GM12874 (cell line): ENCODE measurements around the gene GOT1.

Experiments used
- TF ChIP-seq, protein P1 (sequence below): IDR thresholded peaks from 2 replicates; pipeline ENCODE4 v1.5.1; 2011; ENCODE audit warnings: low read depth, mild to moderate bottlenecking, control low read depth, low read length, moderate library complexity; ENCODE audit not compliant: insufficient read depth

The GOT1 gene

DNA sequence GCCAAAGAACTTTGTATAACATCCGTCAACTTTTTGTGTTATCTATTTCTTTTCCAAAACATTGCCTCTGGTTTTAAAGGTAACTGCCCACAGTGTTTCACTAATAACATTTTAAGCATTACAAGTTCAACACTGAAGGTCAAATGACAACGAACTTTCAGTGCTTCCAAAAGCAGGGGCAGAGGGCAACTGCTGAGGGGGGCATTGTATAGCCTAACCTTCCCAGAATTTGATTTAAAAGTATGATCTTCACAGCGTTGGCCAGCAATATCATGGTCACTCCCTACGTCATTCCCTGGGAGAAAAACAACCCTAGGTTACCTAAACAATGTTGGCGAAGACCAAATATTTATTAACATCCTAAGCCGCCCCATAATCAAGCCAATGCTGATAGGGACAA lies 2.5 kb upstream of the GOT1 start:
- TF ChIP-seq, protein P1, sequence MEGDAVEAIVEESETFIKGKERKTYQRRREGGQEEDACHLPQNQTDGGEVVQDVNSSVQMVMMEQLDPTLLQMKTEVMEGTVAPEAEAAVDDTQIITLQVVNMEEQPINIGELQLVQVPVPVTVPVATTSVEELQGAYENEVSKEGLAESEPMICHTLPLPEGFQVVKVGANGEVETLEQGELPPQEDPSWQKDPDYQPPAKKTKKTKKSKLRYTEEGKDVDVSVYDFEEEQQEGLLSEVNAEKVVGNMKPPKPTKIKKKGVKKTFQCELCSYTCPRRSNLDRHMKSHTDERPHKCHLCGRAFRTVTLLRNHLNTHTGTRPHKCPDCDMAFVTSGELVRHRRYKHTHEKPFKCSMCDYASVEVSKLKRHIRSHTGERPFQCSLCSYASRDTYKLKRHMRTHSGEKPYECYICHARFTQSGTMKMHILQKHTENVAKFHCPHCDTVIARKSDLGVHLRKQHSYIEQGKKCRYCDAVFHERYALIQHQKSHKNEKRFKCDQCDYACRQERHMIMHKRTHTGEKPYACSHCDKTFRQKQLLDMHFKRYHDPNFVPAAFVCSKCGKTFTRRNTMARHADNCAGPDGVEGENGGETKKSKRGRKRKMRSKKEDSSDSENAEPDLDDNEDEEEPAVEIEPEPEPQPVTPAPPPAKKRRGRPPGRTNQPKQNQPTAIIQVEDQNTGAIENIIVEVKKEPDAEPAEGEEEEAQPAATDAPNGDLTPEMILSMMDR = no peak

DNA sequence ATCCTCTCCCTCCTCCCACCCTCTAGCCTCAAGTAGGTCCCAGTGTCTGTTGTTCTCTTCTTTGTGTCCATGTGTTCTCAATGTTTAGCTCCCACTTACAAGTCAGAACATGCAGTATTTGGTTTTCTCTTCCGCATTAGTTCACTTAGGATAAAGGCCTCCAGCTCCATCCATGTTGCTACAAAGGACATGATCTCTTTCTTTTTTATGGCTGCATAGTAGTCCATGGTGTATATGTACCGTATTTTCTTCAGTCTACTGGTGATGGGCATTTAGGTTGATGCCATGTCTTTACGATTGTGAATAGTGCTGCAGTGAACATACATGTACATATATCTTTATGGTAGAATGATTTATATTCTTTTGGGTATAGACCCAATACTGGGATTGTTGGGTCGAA lies 1.6 kb upstream of the GOT1 start:
- TF ChIP-seq, protein P1 = no peak

DNA sequence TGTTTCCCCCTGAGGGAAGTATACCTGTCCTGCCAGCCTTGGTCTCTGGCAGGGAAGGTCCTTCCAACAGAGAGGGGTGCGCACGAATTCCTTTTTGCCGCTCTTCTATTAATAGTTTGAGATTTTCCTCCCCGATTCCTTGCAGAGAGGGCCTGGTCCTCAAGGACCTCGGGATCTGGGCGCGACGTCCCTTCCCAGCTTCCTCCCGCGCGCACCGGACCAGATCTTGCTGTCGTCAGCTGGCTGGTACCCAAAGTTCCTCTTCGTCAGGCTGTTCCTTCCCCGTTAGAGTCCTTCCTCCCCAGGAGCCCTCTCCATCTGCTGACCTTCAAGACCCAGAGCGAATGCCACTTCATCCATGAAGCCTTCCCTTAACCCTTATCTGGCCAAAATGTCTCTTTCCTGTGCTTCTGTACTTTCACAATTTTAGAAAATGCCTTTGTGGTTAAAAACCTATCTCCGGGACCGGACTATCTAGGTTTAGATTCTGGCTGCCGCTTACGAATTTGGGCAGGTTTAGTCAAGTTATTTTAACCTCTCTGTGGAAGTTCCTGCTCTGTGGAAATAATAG lies 851 bp upstream of the GOT1 start:
- TF ChIP-seq, protein P1 = no peak

DNA sequence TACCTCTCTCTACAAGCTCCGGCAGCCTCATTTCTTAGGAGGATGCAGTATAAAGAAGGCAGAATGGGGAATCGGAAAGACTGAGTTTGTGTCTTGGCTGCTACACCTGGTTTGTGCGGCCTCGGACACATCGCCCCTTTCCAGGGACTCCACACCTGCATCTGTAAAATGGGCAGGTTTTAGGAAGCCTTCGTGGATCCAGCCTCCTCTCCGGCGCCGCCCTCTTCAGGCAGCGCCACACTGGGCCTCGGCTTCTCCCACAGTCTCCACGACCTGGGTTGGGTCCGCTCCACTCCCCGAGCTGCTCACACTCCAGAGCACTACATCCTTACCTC lies 341 bp downstream of the GOT1 start:
- TF ChIP-seq, protein P1 = no peak

DNA sequence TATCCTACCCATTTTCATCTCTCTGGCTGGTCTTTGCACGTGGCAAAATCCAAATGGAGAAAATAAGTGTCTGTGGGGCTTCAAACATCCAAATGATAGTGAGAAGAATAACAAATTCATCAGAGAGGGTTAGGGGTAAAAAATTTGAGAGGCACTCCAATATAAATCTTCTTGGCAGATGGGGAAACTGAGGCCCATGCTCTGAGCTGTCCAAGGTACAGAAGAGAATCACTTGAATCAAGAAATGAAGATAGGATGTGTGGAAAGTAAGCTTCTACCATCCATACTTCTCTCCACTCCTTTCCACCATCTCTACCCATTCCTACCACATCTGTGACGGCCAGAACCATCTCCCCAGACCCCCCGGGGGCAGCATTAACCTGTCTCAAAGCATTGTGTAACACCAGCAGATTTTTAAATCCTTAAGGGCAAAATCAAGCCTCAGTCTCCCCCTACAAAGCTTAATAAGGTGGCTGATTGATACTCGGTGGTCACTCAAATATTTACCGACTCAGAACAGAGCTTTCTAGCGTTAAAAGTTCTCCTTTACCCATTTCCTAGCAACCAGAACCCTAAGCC lies 818 bp downstream of the GOT1 start:
- TF ChIP-seq, protein P1 = no peak

DNA sequence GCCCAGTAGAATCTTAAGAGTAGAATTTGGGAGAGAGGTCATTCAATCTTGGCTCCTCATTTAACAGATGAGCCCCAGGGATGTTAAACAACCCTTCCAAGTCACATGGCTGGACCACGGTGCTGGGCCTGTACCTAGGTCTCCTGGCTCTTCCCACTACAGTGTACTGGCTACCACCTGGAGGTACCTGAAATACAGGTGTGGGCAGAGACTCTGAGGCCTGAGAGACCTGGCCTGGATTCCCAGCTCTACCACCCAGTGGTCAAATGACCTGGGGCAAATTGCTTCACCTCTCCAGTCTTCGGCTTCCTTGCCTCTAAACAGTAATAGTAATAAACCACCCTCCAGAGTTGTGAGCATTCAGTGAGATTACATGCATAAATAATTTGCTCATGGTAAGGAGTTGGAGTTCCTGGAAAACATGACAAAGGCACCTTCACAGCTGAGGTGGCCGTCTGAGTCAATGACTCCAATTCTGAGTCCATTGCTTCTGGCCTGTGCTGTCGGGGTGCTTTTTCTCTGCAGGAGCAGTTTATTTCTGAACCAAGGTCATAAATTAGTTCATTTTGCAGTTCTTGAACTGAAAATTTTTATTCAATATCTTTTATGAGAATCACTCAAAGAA lies 2.7 kb downstream of the GOT1 start:
- TF ChIP-seq, protein P1 = no peak

DNA sequence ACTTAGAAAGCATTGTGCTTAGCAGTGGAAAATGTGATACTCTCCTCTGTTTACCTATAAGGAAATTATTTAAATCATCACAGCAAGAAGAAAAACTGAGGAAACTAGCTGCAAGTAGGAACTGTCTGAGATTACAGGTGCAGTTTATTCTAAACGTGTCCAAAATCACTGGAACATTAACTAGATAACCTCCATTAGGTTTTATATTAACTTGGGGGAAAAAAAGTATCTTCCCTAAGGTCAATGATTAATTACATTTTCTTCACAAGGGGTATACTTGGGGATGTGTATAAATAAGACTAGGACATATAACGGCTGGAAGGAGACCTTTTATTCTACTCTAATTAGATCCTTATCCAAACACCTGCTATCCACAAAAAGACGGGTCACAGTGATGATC lies 3.7 kb downstream of the GOT1 start:
- TF ChIP-seq, protein P1 = no peak
